ENCODE data around the gene LRCH4. TPM values are rescaled to one million over a fixed set of nuclear protein-coding genes. Genes with fewer than 3 reads are reported as not detected.
"Not testable (repeated sequence)": the region's sequence is repeated elsewhere in the genome, so short reads cannot be mapped to it uniquely, and the experiment has no call there.

Gene LRCH4
- total RNA-seq, 2 donors from 2014 or later: 23.0 to 46.2 TPM

GRCh38 chr7:100556541-100556940 lies 29.4 kb downstream of the LRCH4 start:
- no peak for DNase-seq (ENCODE audit: low spot score)
- no peak overlapping the region for H3K4me3 ChIP-seq
- peaks cover 24% of the 10 kb centered on the region for H3K36me3 ChIP-seq
- no peaks in the 10 kb centered on the region for H3K9me3 ChIP-seq
- no peak overlapping the region for H3K27ac ChIP-seq
- H3K27me3 ChIP-seq: no peaks in the 10 kb centered on the region
- no peaks in the 10 kb centered on the region for H3K4me1 ChIP-seq
- no peak for TF ChIP-seq CTCF (IDR thresholded peaks at IDR 0.05)

- peaks cover 24% of the 10 kb centered on the region for H3K36me3 ChIP-seq
Observed at GRCh38 chr7:100555701-100556100, 30.2 kb downstream of the LRCH4 start.

GRCh38 chr7:100553032-100553431 lies 32.9 kb downstream of the LRCH4 start:
- TF ChIP-seq CTCF (IDR thresholded peaks at IDR 0.05): no peak
- H3K36me3 ChIP-seq: peaks cover 24% of the 10 kb centered on the region
- H3K4me1 ChIP-seq: peaks cover 0 to 7% of the 10 kb centered on the region in 2 donors

More at GRCh38 chr7:100555701-100556100, 30.2 kb downstream of the LRCH4 start:
- Histone ChIP-seq H3K27me3 (no peaks in the 10 kb centered on the region), H3K4me1 (no peaks in the 10 kb centered on the region), H3K9me3 (no peaks in the 10 kb centered on the region), H3K4me3 (no peak overlapping the region), H3K27ac (no peak overlapping the region)
- no peak for TF ChIP-seq CTCF (IDR thresholded peaks at IDR 0.05)
- DNase-seq (ENCODE audit: low spot score): no peak

GRCh38 chr7:100552532-100552931 lies 33.4 kb downstream of the LRCH4 start:
- no peak for TF ChIP-seq CTCF (IDR thresholded peaks at IDR 0.05)
- Histone ChIP-seq H3K27me3 (no peaks in the 10 kb centered on the region), H3K9me3 (no peaks in the 10 kb centered on the region), H3K4me1 (peaks cover 0 to 12% of the 10 kb centered on the region in 2 donors), H3K36me3 (peaks cover 24% of the 10 kb centered on the region), H3K4me3 (no peak overlapping the region), H3K27ac (no peak overlapping the region)
- DNase-seq (ENCODE audit: low spot score): no peak

More at GRCh38 chr7:100553032-100553431, 32.9 kb downstream of the LRCH4 start:
- Histone ChIP-seq H3K9me3 (no peaks in the 10 kb centered on the region), H3K27me3 (no peaks in the 10 kb centered on the region), H3K27ac (no peak overlapping the region), H3K4me3 (no peak overlapping the region)
- DNase-seq (ENCODE audit: low spot score): no peak

GRCh38 chr7:100548446-100548845 lies 37.5 kb downstream of the LRCH4 start:
- Histone ChIP-seq H3K4me1 (peaks cover 0 to 53% of the 10 kb centered on the region in 2 donors), H3K27ac (peak overlapping the region; percentile 85 to 88), H3K36me3 (peaks cover 13% of the 10 kb centered on the region)
- H3K27me3 ChIP-seq; DNase-seq (ENCODE audit: low spot score); H3K9me3 ChIP-seq; H3K4me3 ChIP-seq: not testable (repeated sequence)

- no peaks in the 10 kb centered on the region for H3K9me3 ChIP-seq
- peaks cover 0 to 53% of the 10 kb centered on the region in 2 donors for H3K4me1 ChIP-seq
- no peak overlapping the region for H3K4me3 ChIP-seq
- peak overlapping the region; percentile 85 to 88 for H3K27ac ChIP-seq
- no peak for TF ChIP-seq CTCF (IDR thresholded peaks at IDR 0.05)
- H3K27me3 ChIP-seq: no peaks in the 10 kb centered on the region
- no peak for DNase-seq (ENCODE audit: low spot score)
- H3K36me3 ChIP-seq: peaks cover 8% of the 10 kb centered on the region
Observed at GRCh38 chr7:100547872-100548271, 38.1 kb downstream of the LRCH4 start.

Data from right atrium auricular region (tissue), 2 donors.